Smooth muscle cell (in vitro differentiated cells): ENCODE results near the gene PTK6. TPM values are rescaled to one million over a fixed set of nuclear protein-coding genes. Genes with fewer than 3 reads are reported as not detected.
"Not testable (repeated sequence)": the region's sequence is repeated elsewhere in the genome, so short reads cannot be mapped to it uniquely, and the experiment has no call there.

Experiments used
- DNase-seq: peaks from one replicate; lab custom pipeline; 2025; ENCODE audit not compliant: unreplicated experiment; lab: John Stamatoyannopoulos, UW
- H2AFZ ChIP-seq: fragments of 200-600 bp; sonication (generic); 2 replicates; pipeline ENCODE4 v1.6.0; 2016; ENCODE audit warnings: antibody characterized with exemption, low read depth, mild to moderate bottlenecking
- H3F3A ChIP-seq: fragments of 200-600 bp; sonication (generic); 2 replicates; pipeline ENCODE4 v1.6.0; 2017; ENCODE audit warnings: antibody characterized with exemption, low read depth
- H3K27ac ChIP-seq: fragments of 200-600 bp; sonication (generic); 2 replicates; pipeline ENCODE4 v1.5.1; 2016; ENCODE audit warnings: low read depth, mild to moderate bottlenecking
- H3K27me3 ChIP-seq: fragments of 200-600 bp; sonication (generic); 2 replicates; pipeline ENCODE4 v1.6.1; 2016; ENCODE audit warnings: low read depth, mild to moderate bottlenecking
- H3K36me3 ChIP-seq: fragments of 200-600 bp; sonication (generic); 2 replicates; pipeline ENCODE4 v1.5.1; 2016; ENCODE audit warnings: low read depth
- H3K4me1 ChIP-seq: fragments of 200-600 bp; sonication (generic); 2 replicates; pipeline ENCODE4 v1.5.1; 2016; ENCODE audit warnings: low read depth
- H3K4me2 ChIP-seq: fragments of 200-600 bp; sonication (generic); 2 replicates; pipeline ENCODE4 v1.6.0; 2016; ENCODE audit warnings: mild to moderate bottlenecking
- H3K4me3 ChIP-seq: fragments of 200-600 bp; sonication (generic); 2 replicates; pipeline ENCODE4 v1.5.1; 2016; ENCODE audit warnings: mild to moderate bottlenecking
- H3K79me2 ChIP-seq: fragments of 200-600 bp; sonication (generic); 2 replicates; pipeline ENCODE4 v1.6.0; 2016; ENCODE audit warnings: low read depth, mild to moderate bottlenecking
- H3K9ac ChIP-seq: fragments of 200-600 bp; sonication (generic); 2 replicates; pipeline ENCODE4 v1.6.0; 2016; ENCODE audit warnings: low read depth
- H3K9me3 ChIP-seq: fragments of 200-600 bp; sonication (generic); replicated peaks from 2 replicates; pipeline ENCODE4 v1.5.1; 2016; ENCODE audit warnings: low read depth
- H4K20me1 ChIP-seq: fragments of 200-600 bp; sonication (generic); 2 replicates; pipeline ENCODE4 v1.6.0; 2016; ENCODE audit warnings: low read depth
- CTCF ChIP-seq: fragments of 200-600 bp; sonication (generic); IDR thresholded peaks from 2 replicates; pipeline ENCODE4 v1.5.1; 2017; ENCODE audit warnings: borderline replicate concordance, mild to moderate bottlenecking, antibody characterized with exemption; ENCODE audit not compliant: insufficient read depth, poor library complexity, severe bottlenecking
- WGBS: methylation state at CpG from one replicate; pipeline ENCODE4 v1.1.7; 2016; ENCODE audit warnings: low lambda C conversion rate; 5-methylcytosine and 5-hydroxymethylcytosine counted together
- polyA plus RNA-seq: library from polyadenylated mRNA; unstranded; fragments of >200 nt; fragmentation: Nextera tagmentation; extraction: Ambion mirVana; gene quantifications from 2 replicates; pipeline ENCODE4 v1.2.1, GENCODE V29; 2016
- total RNA-seq: library from RNA; depleted of rRNA; stranded (reverse); fragments of >200 nt; gene quantifications from 2 replicates; pipeline ENCODE4 v1.2.3, GENCODE V29; 2014

PTK6 gene
- total and polyA plus RNA-seq, 2 experiments from 2014 or later: 0.05 TPM; not detected in 1

GRCh38 chr20:63518351-63518861 is 18.8 kb downstream of the PTK6 start:
- no peaks in the 10 kb centered on the region for H3K36me3 ChIP-seq
- DNase-seq: no peak
- no peak for TF ChIP-seq CTCF
- H3K27me3 ChIP-seq: no peaks in the 10 kb centered on the region
- peaks cover 11% of the 10 kb centered on the region for H3K79me2 ChIP-seq
- H3F3A ChIP-seq: no peaks in the 10 kb centered on the region
- H3K4me1 ChIP-seq: peaks cover 17% of the 10 kb centered on the region
- no peak overlapping the region for H3K4me2 ChIP-seq
- H4K20me1 ChIP-seq: peaks cover 25% of the 10 kb centered on the region
- H3K4me3 ChIP-seq: no peak overlapping the region
- no peak overlapping the region for H3K27ac ChIP-seq
- WGBS: 69% methylated on average over 20 of the region's 20 CpGs
- no peaks in the 10 kb centered on the region for H3K9me3 ChIP-seq
- no peak overlapping the region for H3K9ac ChIP-seq
- no peak overlapping the region for H2AFZ ChIP-seq

GRCh38 chr20:63517376-63518309 is 19.5 kb downstream of the PTK6 start:
- Histone ChIP-seq H3F3A (no peaks in the 10 kb centered on the region), H3K4me1 (peaks cover 14% of the 10 kb centered on the region), H3K9me3 (no peaks in the 10 kb centered on the region), H3K9ac (no peak overlapping the region), H3K4me2 (no peak overlapping the region), H3K4me3 (no peak overlapping the region), H2AFZ (no peak overlapping the region), H3K36me3 (no peaks in the 10 kb centered on the region), H3K27ac (no peak overlapping the region), H4K20me1 (peaks cover 17% of the 10 kb centered on the region), H3K27me3 (no peaks in the 10 kb centered on the region), H3K79me2 (peaks cover 11% of the 10 kb centered on the region)
- no peak for TF ChIP-seq CTCF
- no peak for DNase-seq
- WGBS: 92% methylated on average over 32 of the region's 32 CpGs

- H2AFZ ChIP-seq, H3F3A ChIP-seq, H3K27ac ChIP-seq, H3K9ac ChIP-seq, H3K4me1 ChIP-seq, H3K36me3 ChIP-seq, H3K79me2 ChIP-seq, H4K20me1 ChIP-seq, H3K4me2 ChIP-seq, H3K27me3 ChIP-seq, DNase-seq, H3K4me3 ChIP-seq, H3K9me3 ChIP-seq: not testable (repeated sequence)
- WGBS: 92% methylated on average over 10 of the region's 10 CpGs
These were observed 22.7 kb downstream of the PTK6 start for GRCh38 chr20:63514520-63514919.

- TF ChIP-seq CTCF: no peak
- H3K79me2 ChIP-seq: no peaks in the 10 kb centered on the region
- no peaks in the 10 kb centered on the region for H3K27me3 ChIP-seq
- no peak overlapping the region for H2AFZ ChIP-seq
- H4K20me1 ChIP-seq: no peaks in the 10 kb centered on the region
- no peak for DNase-seq
- no peak overlapping the region for H3K4me2 ChIP-seq
- H3K9me3 ChIP-seq: no peaks in the 10 kb centered on the region
- no peaks in the 10 kb centered on the region for H3F3A ChIP-seq
- no peak overlapping the region for H3K9ac ChIP-seq
- no peak overlapping the region for H3K27ac ChIP-seq
- H3K36me3 ChIP-seq: no peaks in the 10 kb centered on the region
- no peaks in the 10 kb centered on the region for H3K4me1 ChIP-seq
- 94% methylated on average over 3 of the region's 3 CpGs for WGBS
- no peak overlapping the region for H3K4me3 ChIP-seq
These were observed 24.0 kb downstream of the PTK6 start for GRCh38 chr20:63513207-63513606.
